HG03060 (cell line): ENCODE results near the gene PLA2G2D.

ENCODE experiments used
- ATAC-seq: cut with Tn5 transposase; IDR thresholded peaks from one replicate; pipeline ENCODE4 v1.9.1; 2021; ENCODE audit warnings: low read depth, moderate number of reproducible peaks; ENCODE audit not compliant: unreplicated experiment

Gene PLA2G2D, protein sequence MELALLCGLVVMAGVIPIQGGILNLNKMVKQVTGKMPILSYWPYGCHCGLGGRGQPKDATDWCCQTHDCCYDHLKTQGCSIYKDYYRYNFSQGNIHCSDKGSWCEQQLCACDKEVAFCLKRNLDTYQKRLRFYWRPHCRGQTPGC

GRCh38 chr1:20119347-20119746, at the start of gene PLA2G2D:
PLA2G2D (minus strand) TSS chr1:20119536; CDS start chr1:20119498, 38 bp downstream.
- ATAC-seq = no peak

GRCh38 chr1:20168564-20169491, 49.5 kb upstream of the PLA2G2D start:
- ATAC-seq = no peak

- ATAC-seq = no peak
These were observed 47.8 kb upstream of the PLA2G2D start for GRCh38 chr1:20167126-20167525.

GRCh38 chr1:20166051-20166450, 46.7 kb upstream of the PLA2G2D start:
- no peak for ATAC-seq

DNA sequence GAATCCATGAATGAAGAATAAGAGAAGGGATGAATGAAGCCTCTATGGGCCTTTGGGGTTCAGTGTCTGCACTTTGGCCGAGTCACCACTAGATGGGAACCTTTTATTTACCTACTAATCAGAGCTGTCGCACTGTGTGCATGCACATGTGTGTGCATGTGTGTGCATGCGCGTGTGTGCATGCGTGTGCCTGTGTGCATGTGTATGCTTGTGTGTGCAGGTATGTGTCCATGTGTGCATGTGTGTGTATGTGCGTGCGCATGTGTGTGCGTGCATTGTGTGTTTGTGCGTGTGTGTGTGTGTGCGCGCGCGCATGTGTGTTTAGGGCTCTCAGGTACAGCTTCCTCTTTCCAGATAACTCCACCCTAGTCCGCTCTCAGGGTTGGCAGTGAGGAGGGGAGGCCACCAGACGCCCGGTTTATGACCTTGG, 46.2 kb upstream of the PLA2G2D start:
- no peak for ATAC-seq

DNA sequence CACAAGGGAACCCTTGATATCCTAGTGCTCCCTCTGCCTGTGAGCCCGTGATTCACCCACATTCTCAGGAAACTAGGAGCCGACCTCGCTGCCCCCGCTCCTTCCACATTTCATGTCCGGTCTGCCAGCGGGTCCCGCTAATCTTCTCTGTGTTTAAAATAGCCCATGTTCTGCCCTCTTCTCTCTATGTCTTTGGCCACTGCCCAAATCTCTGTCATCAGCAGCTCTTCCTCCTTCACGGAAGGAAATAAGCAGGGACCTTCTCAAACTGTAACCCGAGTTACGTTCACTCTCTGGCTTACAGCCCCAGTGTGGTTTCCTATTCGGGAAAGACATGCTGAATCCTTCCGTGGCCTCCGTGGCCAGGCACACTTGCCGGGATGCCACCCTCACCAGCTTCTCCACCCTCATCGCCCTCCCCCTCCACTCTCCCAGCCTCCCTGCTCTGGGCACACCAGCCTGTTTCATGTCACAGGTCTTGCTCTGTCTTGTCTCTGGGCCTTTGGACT, 45.4 kb upstream of the PLA2G2D start:
- no peak for ATAC-seq

DNA sequence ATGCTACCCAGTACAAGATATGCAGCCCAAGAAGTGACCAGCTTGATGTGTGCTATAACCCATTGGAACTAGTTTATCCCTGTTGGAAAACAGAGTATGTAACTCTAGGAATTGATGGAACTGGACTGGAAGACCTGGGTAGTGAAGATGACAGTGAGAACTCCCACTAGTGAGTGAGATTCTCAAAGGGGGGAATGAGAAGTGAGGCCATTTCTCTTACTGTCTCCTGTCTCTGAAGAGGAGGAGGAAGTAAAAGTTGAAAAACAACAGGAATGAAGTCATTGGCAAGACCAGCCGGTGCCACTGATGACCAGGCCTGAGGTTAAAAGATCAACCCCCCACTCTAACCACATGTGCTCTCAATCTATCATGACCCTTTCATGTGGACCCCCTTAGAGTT, 40.7 kb upstream of the PLA2G2D start:
- no peak for ATAC-seq

- ATAC-seq = no peak
These were observed 39.2 kb upstream of the PLA2G2D start for GRCh38 chr1:20158358-20159070.

GRCh38 chr1:20154301-20154831, 35.0 kb upstream of the PLA2G2D start:
- ATAC-seq = no peak

- ATAC-seq = no peak
These were observed 33.7 kb upstream of the PLA2G2D start for GRCh38 chr1:20153000-20153418.

GRCh38 chr1:20152599-20152930, 33.2 kb upstream of the PLA2G2D start:
- ATAC-seq = no peak

DNA sequence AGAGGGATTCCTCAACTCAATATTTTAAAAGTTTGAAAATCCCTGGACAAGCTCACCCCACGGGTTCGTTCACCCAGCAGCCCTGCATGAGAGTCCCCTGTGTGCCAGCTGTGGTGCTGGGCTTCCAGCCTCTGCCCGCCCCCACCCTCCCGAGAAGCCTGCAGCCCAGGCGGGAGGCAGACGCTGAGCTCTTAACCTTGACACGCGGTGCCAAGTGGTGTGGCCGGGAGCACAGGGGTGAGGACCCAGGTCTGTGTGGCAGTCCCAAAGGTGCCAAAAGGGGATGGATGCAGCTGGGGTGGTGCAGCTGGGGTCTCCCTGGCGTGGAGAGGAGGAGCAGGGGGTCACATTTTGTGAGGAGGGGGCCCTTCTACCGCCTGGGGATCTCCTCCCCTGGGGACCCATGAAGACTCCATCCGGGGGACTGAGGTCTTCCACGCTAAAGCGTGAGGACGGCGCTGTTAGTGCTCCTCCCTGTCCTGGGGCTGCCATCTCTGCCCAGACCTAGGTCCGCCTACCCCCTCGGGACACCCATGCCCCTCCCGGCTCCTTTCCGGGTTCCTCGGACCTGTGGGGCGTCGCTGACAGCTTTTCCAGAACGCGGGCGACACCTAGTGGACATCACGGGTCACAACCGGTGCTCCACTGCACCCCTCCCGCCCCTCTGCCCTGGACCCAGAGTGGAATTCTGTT, 32.7 kb upstream of the PLA2G2D start:
- no peak for ATAC-seq

DNA sequence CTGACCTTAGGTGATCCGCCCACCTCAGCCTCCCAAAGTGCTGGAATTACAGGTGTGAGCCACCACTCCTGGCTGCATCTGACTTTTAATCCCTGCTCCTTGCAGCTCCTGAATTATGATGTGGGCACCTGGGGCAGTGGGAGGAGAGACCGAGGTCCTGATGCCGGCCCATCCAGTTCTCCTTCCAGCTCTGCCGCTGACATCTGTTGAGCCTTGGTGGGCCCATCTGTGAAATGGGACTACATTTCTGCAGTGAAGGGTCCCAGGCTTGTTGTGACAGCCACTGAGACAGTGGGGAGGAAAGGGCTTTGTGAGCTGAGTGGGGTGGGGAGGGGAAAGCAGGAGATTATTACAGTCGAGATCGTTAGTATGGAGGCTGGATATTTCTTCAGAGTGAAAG, 31.6 kb upstream of the PLA2G2D start:
- no peak for ATAC-seq

- ATAC-seq = no peak
These were observed 31.0 kb upstream of the PLA2G2D start for GRCh38 chr1:20150326-20150705.

DNA sequence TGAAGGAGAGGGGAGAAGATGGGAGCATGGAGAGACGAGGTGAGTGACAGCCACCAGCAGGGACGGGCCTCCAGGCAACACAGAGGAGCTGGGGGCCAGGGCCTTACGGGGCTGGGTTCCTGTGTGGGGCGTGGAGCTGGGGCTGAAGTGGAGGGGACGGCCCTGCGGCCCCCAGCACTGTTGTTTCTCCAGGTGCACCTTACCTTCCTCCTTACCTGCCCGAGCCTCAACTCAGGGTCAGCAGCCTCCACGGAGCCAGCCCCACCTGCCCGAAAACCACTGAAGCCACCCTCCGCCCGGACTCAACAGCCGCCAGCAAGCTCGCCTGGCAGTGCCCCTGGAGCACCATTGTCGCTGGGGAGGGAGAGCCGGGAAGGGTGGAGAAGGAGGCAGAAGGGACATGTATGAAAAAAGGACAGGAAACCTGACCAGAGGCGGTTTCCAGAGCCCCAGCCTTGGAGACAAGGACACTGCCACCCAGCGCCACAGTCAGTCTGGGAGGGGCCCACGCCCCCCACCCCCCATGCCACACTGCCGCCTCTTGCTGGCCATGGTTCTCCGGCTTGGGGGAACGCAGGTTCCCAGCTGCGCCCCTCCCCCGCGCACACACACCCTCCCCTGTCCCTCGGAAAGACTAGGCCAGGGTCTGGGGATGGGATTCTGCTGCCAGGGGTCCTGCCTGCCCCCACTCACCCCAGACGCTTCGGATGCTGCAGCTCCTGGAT, 30.4 kb upstream of the PLA2G2D start:
- ATAC-seq = no peak

DNA sequence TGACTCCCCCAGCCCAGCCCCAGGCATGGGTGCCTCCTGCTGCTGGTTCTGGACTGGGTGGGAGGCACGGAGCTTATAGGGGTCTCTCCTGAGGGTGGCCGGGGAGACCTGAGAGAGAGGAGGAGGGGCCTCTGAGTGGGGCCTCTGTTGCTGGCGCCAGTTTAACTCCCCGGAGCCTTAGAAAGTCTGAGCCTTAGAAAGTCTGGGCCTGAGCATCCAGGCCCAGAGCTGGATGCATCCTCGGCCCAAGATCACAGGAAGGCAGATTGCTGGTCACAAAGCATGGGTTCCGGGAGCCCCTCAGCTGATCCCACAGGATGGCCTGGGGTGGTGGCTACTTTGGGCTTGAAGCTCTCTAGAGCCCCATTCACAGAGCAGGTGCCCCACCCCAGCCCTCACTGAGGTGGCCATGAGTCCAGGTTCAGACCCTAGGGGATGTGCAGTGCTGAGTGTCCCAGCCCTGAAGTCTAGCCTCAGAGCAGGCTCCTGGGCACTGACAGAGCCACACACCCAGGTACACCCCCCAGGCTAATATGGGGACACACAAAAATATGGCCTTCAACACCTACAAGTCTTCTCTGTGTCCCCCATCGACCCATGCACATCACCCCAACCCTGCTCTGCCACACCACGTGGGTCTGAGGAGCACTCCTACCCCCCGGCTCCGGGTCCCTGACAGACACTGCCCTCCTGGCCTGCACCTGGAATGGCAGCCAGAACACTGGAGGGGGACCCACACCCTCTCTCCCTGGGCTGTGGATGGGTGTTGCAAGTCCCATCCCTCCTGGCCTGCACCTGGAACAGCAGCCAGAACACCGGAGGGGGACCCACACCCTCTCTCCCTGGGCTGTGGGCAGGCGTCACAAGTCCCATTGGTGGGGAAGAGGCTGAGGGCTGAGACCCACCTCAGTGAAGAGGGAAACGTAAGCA, 29.5 kb upstream of the PLA2G2D start:
- no peak for ATAC-seq

DNA sequence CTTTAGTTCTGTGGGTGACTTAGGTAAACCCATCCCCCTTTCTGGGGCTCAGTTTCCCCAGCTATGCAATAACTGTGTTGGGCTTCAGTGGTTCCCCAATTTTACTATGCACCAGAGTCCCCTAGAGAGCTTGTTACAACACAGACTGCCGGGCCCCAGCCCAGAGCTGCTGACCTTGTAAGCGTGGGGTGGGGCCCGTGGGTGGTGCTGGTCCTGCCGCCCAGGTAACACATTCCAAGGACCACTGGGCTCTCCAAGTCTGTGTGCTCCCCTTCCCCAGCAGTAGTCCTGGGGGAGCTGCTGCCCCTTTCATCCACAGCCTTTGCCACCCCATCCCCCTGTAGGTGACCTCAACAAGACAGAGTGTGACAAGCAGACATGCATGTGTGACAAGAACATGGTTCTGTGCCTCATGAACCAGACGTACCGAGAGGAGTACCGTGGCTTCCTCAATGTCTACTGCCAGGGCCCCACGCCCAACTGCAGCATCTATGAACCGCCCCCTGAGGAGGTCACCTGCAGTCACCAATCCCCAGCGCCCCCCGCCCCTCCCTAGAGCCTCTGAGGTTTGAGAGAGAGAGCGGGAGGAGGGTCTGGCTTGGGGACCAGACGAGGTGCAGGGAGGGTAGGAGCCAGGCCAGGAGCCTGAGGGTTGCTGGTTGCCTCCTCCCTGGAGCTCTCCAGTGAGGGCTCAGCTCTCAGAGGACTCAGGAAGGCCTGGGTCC, 28.7 kb upstream of the PLA2G2D start:
- no peak for ATAC-seq
